Measurements from ENCODE around the gene CYP20A1. TPM values are rescaled to one million over a fixed set of nuclear protein-coding genes. Genes with fewer than 3 reads are reported as not detected.

The CYP20A1 gene
- total and polyA plus RNA-seq, 9 of the 15 experiments (the other 6 are each of a cell fraction or from before 2014, with no cell fraction given): 10.3 to 31.7 (median 12.4) TPM

DNA sequence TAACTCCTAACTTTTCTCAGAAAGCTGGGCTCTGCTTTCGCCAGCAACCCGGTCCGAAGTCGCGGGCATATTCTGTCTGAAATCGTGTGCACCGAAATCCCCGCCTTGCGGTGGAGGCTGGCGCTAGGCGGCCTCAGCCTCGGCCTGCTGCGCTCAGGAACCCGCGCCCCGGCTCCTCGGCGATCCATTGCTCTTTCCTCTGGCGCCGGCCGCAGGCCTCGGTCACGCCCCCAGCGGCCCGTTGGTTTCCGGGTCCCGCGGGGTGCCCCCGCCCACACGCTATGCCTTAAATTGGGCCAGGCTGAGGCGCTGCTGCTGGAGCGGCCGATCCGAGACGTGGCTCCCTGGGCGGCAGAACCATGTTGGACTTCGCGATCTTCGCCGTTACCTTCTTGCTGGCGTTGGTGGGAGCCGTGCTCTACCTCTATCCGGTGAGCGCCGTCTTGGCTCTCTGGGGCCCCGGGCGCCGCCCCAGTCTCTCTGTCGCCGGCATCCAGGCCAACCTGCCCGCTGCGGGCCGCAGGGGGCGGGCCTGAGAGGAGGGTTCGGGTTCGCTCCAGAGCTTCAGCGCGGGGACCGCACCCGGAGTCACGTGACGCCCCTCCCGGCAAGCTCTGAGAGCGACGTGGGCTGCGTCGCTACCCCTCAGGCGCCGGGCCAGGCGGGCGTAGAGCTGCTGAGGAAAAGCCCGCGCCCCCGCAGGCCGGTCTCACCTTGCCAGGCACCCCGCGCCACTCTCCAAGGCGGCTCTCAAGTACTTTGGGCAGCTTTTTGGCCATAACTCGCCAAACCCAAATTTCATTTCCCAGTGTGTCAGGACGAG is at the start of gene CYP20A1 (continued):
- TF ChIP-seq, protein P1, sequence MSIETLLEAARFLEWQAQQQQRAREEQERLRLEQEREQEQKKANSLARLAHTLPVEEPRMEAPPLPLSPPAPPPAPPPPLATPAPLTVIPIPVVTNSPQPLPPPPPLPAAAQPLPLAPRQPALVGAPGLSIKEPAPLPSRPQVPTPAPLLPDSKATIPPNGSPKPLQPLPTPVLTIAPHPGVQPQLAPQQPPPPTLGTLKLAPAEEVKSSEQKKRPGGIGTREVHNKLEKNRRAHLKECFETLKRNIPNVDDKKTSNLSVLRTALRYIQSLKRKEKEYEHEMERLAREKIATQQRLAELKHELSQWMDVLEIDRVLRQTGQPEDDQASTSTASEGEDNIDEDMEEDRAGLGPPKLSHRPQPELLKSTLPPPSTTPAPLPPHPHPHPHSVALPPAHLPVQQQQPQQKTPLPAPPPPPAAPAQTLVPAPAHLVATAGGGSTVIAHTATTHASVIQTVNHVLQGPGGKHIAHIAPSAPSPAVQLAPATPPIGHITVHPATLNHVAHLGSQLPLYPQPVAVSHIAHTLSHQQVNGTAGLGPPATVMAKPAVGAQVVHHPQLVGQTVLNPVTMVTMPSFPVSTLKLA (conservative IDR thresholded peaks at IDR 0.05): peak; percentile 75 to 89; a peak in 3 of 4 replicates
- TF ChIP-seq ZNF134 (CRISPR knock-in tag; conservative IDR thresholded peaks at IDR 0.05) (no peak), TSHZ1 (CRISPR knock-in tag; IDR thresholded peaks at IDR 0.05) (no peak), ZKSCAN3 (CRISPR knock-in tag; IDR thresholded peaks at IDR 0.05) (no peak), ZBTB7A (IDR thresholded peaks at IDR 0.05; ENCODE audit: borderline replicate concordance, control insufficient read depth, low read depth, low read length) (peak; percentile 38), BCLAF1 (IDR thresholded peaks at IDR 0.05; ENCODE audit: borderline replicate concordance in 1 of 2, control insufficient read depth in 1 of 2, low read depth in 2 of 2, low read length in 1 of 2) (peak in 1 of 2 experiments; percentile 26; a peak in 1 of 4 replicates), SMAD4 (CRISPR knock-in tag; conservative IDR thresholded peaks at IDR 0.05) (peak; percentile 65), SIX5 (IDR thresholded peaks at IDR 0.05; ENCODE audit: borderline replicate concordance in 1 of 2, insufficient read depth in 1 of 2, low read depth in 1 of 2, low read length in 2 of 2) (peak in 1 of 2 experiments; percentile 11; a peak in 1 of 4 replicates), GTF2A2 (tag; IDR thresholded peaks at IDR 0.05) (0 out of 2 replicates have a peak, but pooled peaks have one; percentile 57), ZNF445 (CRISPR knock-in tag; IDR thresholded peaks at IDR 0.05; ENCODE audit: low read depth) (no peak), NR2C1 (IDR thresholded peaks at IDR 0.05) (no peak), NR2C1 (tag; IDR thresholded peaks at IDR 0.05) (peak; percentile 26; the same call in 1 of the 2 replicates), ELF2 (CRISPR knock-in tag; IDR thresholded peaks at IDR 0.05) (peak; percentile 83), ZFP30 (CRISPR knock-in tag; IDR thresholded peaks at IDR 0.05; ENCODE audit: borderline replicate concordance) (no peak)

All from K562 (cell line).